Stomach (tissue), 9 donors: ENCODE data around the gene TOR1A. TPM values are rescaled to one million over a fixed set of nuclear protein-coding genes. Genes with fewer than 3 reads are reported as not detected.
"Not testable (repeated sequence)": the region's sequence is repeated elsewhere in the genome, so short reads cannot be mapped to it uniquely, and the experiment has no call there.

Experiments
- DNase-seq, 2 donors: peaks; one replicate each; pipeline versions ENCODE4 v3.0.0 to v3.0.0-alpha.2; 2013 to 2019
- H3K27ac ChIP-seq, 5 donors: fragments of 200-600 bp in 4 of 5; sonication (generic) in 4 of 5; one replicate each; pipeline ENCODE4 v1.5.1; 2013 to 2019; ENCODE audit warnings: mild to moderate bottlenecking in 1 of 5, moderate library complexity in 1 of 5
- H3K27me3 ChIP-seq, 3 donors: fragments of 200-600 bp; sonication (generic); one replicate each; pipeline ENCODE4 v1.5.1; 2017 to 2019; ENCODE audit warnings: mixed run types in 1 of 3
- H3K36me3 ChIP-seq, 4 donors: fragments of 200-600 bp; sonication (generic); 1 replicate in 3 of 4; 2 replicates in 1 of 4; pipeline ENCODE4 v1.5.1; 2016 to 2019
- H3K4me1 ChIP-seq, 4 donors: fragments of 200-600 bp; sonication (generic); one replicate each; pipeline ENCODE4 v1.5.1; 2016 to 2019
- H3K4me3 ChIP-seq, 4 donors: fragments of 200-600 bp; sonication (generic) in 3 of 4; one replicate each; pipeline ENCODE4 v1.5.1; 2016 to 2019; ENCODE audit warnings: mild to moderate bottlenecking in 1 of 4
- H3K9me3 ChIP-seq, 4 donors: fragments of 200-600 bp; sonication (generic); one replicate each; pipeline ENCODE4 v1.5.1; 2016 to 2019
- EP300 ChIP-seq: sonication (generic); formaldehyde crosslinking; IDR thresholded peaks from one replicate; pipeline ENCODE4 v1.6.1; 2017; ENCODE audit warnings: antibody characterized with exemption
- POLR2A ChIP-seq, 4 donors: fragments of 450-650 bp; IDR thresholded peaks; one replicate each; pipeline ENCODE4 v1.6.1; 2016; ENCODE audit warnings: antibody characterized with exemption in 4 of 4, control low read depth in 2 of 4, mild to moderate bottlenecking in 1 of 4, moderate library complexity in 1 of 4
- POLR2AphosphoS5 ChIP-seq, 3 donors: sonication (generic); formaldehyde crosslinking; IDR thresholded peaks; one replicate each; pipeline ENCODE4 v1.6.1; 2016; ENCODE audit warnings: antibody characterized with exemption in 3 of 3
- whole genome bisulfite sequencing, 5 donors: extraction: QIAGEN DNeasy Blood & Tissue Kit in 3 of 5; methylation state at CpG; one replicate each; pipeline versions ENCODE4 v1.1.5 to v1.1.7; 2013 to 2018; 5-methylcytosine and 5-hydroxymethylcytosine counted together
- intact Hi-C: fragments of 100-400 bp; cut with DNase I; formaldehyde crosslinking; loops from one replicate; pipeline ENCODE4 v1.15.1; 2023; ENCODE audit warnings: low total_unique reads
- polyA plus RNA-seq, 3 donors: library from polyadenylated mRNA; stranded (reverse); fragments of 200-250 nt; gene quantifications; one replicate each; pipeline ENCODE4 v1.2.3, GENCODE V29; 2013
- total RNA-seq, 5 donors: library from RNA; depleted of rRNA; stranded (reverse); fragments of >200 nt; gene quantifications; one replicate each; pipeline versions ENCODE4 v1.1.0 to v1.2.3, GENCODE V29; 2014 to 2016
- TF ChIP-seq, protein P1 (sequence below), 7 experiments: fragments of 450-650 bp in 4 of 7; fragments of 200-600 bp in 3 of 7; sonication (generic) in 3 of 7; IDR thresholded peaks; one replicate each; pipeline ENCODE4 v1.5.1; 2016 to 2019; ENCODE audit warnings: antibody characterized with exemption in 7 of 7, control low read depth in 2 of 7, mild to moderate bottlenecking in 1 of 7
- donor health status: healthy with polysubstance abuse.
- donor health status: Bipolar disorder and iron deficiency.
- donor health status: healthy.

Gene TOR1A
- total and polyA plus RNA-seq, 8 donors, result 6.4 to 77.6 (median 22.4) TPM

DNA sequence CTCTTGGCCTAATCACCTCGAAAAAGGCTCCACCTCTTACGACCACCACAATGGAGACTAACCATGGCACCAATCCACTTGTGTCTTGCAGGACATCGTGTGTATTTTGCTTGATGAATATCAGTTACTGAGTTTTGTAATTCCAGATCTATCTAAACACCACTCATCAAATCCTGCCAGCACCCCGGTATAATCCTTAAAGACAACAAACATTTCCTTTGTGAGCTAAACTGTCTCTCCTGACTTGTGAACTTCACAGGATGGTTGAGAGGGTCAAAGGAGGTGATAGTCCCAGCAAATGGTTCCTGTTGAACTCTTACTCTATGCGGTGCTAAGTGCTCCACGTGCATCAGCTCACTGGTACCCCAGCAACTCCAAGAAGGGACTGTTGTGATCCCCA is 25.0 kb downstream of the TOR1A start:
- H3K27me3 ChIP-seq, result peaks cover 0 to 18% (median 0%) of the 10 kb centered on the region in 3 donors
- no peaks in the 10 kb centered on the region for H3K36me3 ChIP-seq
- H3K4me3 ChIP-seq, result no peak overlapping the region
- H3K27ac ChIP-seq, result no peak overlapping the region
- H3K4me1 ChIP-seq, result peaks cover 4 to 8% (median 7%) of the 10 kb centered on the region in 4 donors
- no peak for TF ChIP-seq POLR2AphosphoS5 (IDR thresholded peaks at IDR 0.05)
- TF ChIP-seq POLR2A (IDR thresholded peaks at IDR 0.05), result no peak
- TF ChIP-seq, protein P1, sequence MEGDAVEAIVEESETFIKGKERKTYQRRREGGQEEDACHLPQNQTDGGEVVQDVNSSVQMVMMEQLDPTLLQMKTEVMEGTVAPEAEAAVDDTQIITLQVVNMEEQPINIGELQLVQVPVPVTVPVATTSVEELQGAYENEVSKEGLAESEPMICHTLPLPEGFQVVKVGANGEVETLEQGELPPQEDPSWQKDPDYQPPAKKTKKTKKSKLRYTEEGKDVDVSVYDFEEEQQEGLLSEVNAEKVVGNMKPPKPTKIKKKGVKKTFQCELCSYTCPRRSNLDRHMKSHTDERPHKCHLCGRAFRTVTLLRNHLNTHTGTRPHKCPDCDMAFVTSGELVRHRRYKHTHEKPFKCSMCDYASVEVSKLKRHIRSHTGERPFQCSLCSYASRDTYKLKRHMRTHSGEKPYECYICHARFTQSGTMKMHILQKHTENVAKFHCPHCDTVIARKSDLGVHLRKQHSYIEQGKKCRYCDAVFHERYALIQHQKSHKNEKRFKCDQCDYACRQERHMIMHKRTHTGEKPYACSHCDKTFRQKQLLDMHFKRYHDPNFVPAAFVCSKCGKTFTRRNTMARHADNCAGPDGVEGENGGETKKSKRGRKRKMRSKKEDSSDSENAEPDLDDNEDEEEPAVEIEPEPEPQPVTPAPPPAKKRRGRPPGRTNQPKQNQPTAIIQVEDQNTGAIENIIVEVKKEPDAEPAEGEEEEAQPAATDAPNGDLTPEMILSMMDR (IDR thresholded peaks at IDR 0.05), result no peak
- TF ChIP-seq EP300, result no peak
- no peaks in the 10 kb centered on the region for H3K9me3 ChIP-seq
- intact Hi-C loops, result no loop called here
- no peak for DNase-seq
- 36 to 48% (median 39%) methylated on average over 6 of the region's 6 CpGs for WGBS, 5 donors

- DNase-seq, intact Hi-C loops: not testable (repeated sequence)
Measured at GRCh38 chr9:129796029-129796428, 27.9 kb downstream of the TOR1A start.

GRCh38 chr9:129794549-129794948 is 29.4 kb downstream of the TOR1A start:
- Histone ChIP-seq H3K4me1 (peaks cover 0 to 8% (median 4%) of the 10 kb centered on the region in 4 donors), H3K9me3 (no peaks in the 10 kb centered on the region), H3K27ac (no peak overlapping the region), H3K27me3 (peaks cover 0 to 22% (median 0%) of the 10 kb centered on the region in 3 donors), H3K36me3 (no peaks in the 10 kb centered on the region), H3K4me3 (no peak overlapping the region)
- TF ChIP-seq POLR2AphosphoS5 (IDR thresholded peaks at IDR 0.05) (no peak), POLR2A (IDR thresholded peaks at IDR 0.05) (no peak), EP300 (no peak)
- TF ChIP-seq, protein P1 (IDR thresholded peaks at IDR 0.05), result no peak
- DNase-seq, result no peak
- intact Hi-C loops, result no loop called here
- 62 to 70% (median 67%) methylated on average over 8 of the region's 8 CpGs for WGBS, 5 donors

More at GRCh38 chr9:129796029-129796428, 27.9 kb downstream of the TOR1A start:
- WGBS, 5 donors, result 75 to 88% (median 77%) methylated on average over 2 of the region's 2 CpGs
- H3K4me1 ChIP-seq, H3K9me3 ChIP-seq, H3K27ac ChIP-seq, H3K4me3 ChIP-seq, H3K36me3 ChIP-seq: not testable (repeated sequence)
- peaks cover 0 to 22% (median 0%) of the 10 kb centered on the region in 3 donors for H3K27me3 ChIP-seq

- intact Hi-C loops, result loop anchor here (5.0 to 10.0 kb wide), 2 partner anchors 49 to 652 kb away; no protein-coding TSS in a partner anchor
- H3K4me3 ChIP-seq, result no peak overlapping the region
- no peaks in the 10 kb centered on the region for H3K36me3 ChIP-seq
- H3K27me3 ChIP-seq, result peaks cover 0 to 23% (median 11%) of the 10 kb centered on the region in 3 donors
- H3K4me1 ChIP-seq, result peaks cover 0 to 14% (median 6%) of the 10 kb centered on the region in 4 donors
- H3K27ac ChIP-seq, result no peak overlapping the region
- 65 to 77% (median 70%) methylated on average over 10 of the region's 10 CpGs for WGBS, 5 donors
- H3K9me3 ChIP-seq, result no peaks in the 10 kb centered on the region
- no peak for DNase-seq
- TF ChIP-seq, protein P1 (IDR thresholded peaks at IDR 0.05), result no peak
- no peak for TF ChIP-seq POLR2A (IDR thresholded peaks at IDR 0.05)
- TF ChIP-seq POLR2AphosphoS5 (IDR thresholded peaks at IDR 0.05), result no peak
- TF ChIP-seq EP300, result no peak
Measured at GRCh38 chr9:129786481-129786880, 37.5 kb downstream of the TOR1A start.

GRCh38 chr9:129785866-129786265 is 38.1 kb downstream of the TOR1A start:
- Histone ChIP-seq H3K9me3 (no peaks in the 10 kb centered on the region), H3K4me1 (peaks cover 0 to 14% (median 6%) of the 10 kb centered on the region in 4 donors), H3K27ac (no peak overlapping the region), H3K27me3 (peaks cover 0 to 23% (median 11%) of the 10 kb centered on the region in 3 donors), H3K36me3 (no peaks in the 10 kb centered on the region), H3K4me3 (no peak overlapping the region)
- no peak for DNase-seq
- no peak for TF ChIP-seq POLR2A (IDR thresholded peaks at IDR 0.05)
- no peak for TF ChIP-seq EP300
- no peak for TF ChIP-seq POLR2AphosphoS5 (IDR thresholded peaks at IDR 0.05)
- intact Hi-C loops, result loop anchor here (5.0 to 10.0 kb wide), 2 partner anchors 49 to 651 kb away; no protein-coding TSS in a partner anchor
- 79 to 91% (median 88%) methylated on average over 1 of the region's 1 CpG for WGBS, 5 donors

DNA sequence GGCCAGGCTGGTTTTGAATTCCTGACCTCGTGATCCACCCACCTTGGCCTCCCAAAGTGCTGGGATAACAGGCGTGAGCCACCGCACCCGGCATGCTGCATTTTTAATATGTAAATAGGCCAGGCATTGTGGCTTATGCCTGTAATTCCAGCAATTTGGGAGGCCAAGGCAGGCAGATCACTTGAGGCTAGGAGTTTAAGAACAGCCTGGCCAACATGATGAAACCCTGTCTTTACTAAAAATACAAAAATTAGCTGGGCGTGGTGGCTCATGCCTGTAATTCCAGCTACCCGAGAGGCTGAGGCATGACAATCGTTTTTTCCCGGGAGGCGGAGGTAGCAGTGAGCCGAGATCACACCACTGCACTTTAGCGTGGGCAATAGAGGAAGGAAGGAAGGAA is 39.0 kb downstream of the TOR1A start:
- intact Hi-C loops, result loop anchor here (5.0 to 10.0 kb wide), 3 partner anchors 48 to 650 kb away; no protein-coding TSS in a partner anchor

More for the DNA sequence above, 39.0 kb downstream of the TOR1A start:
- not testable (repeated sequence) for H3K4me1 ChIP-seq, H3K27ac ChIP-seq, DNase-seq, H3K4me3 ChIP-seq, H3K36me3 ChIP-seq, H3K9me3 ChIP-seq
- 70 to 76% (median 74%) methylated on average over 11 of the region's 11 CpGs for WGBS, 5 donors
- peaks cover 0 to 23% (median 11%) of the 10 kb centered on the region in 3 donors for H3K27me3 ChIP-seq
